GM21423 (cell line): ENCODE measurements around the gene GLDC.

Experiments used
- ATAC-seq: cut with Tn5 transposase; IDR thresholded peaks from one replicate; pipeline ENCODE4 v1.9.1; 2021; ENCODE audit warnings: mild to moderate bottlenecking, moderate library complexity; ENCODE audit not compliant: unreplicated experiment

Gene GLDC

DNA sequence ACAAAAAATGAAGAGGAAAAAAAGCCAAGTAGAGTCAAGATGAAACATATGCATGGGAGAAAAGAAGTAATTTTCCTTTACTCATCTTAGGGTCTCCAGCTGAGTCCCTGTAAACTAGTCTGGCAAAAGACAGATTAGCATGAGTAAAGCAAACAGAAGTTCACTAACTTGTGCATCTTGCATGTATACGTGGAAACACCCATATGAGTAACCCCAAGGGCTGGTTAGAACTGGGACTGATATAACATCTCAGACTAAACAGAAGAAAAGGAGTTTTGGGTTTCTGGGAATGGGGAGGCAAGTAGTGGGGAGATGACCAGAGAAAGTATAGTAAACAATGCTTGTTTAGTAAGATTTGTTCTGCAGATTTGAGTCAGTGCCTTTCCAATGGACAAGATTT, 20.1 kb upstream of the GLDC start:
- ATAC-seq, result no peak

DNA sequence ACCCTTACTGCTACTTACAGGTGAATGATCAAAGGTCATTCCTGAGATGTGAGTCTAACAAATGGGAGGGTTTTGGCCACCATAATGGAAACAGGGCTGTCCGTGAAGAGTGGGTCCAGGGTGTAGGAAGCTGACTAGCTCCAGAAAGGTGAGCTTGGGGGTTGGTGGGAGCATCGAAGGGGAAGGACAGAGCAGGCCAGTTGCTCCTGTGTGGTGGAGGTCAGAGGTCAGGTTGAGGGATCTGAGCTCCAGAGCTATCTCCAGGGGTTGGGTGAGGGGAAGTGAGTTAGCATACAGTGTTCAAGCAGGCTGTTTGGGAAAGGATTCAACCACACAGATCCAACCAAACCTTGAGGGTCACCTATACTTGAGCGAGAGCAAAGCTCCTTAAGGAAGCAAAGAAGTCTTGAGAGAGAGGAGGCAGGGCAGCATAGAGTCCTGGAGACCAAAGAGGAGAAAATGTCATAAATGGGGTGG, 18.7 kb upstream of the GLDC start:
- no peak for ATAC-seq

DNA sequence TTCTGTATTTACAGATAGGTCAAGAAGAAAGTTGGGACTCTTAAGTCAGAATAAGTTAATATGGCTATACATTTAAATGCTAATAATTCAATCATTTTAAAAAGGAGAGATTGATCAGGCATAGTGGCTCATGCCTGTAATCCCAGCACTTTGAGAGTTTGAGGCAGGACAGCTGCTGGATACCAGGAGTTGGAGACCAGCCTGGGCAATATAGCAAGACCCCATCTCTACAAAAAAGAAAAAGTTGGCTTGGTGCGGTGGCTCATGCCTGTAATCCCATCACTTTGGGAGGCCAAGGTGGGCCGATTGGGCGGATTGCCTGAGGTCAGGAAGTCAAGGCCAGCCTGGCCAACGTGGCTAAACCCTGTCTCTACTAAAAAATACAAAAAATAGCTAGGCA, 15.0 kb upstream of the GLDC start:
- ATAC-seq, result no peak

DNA sequence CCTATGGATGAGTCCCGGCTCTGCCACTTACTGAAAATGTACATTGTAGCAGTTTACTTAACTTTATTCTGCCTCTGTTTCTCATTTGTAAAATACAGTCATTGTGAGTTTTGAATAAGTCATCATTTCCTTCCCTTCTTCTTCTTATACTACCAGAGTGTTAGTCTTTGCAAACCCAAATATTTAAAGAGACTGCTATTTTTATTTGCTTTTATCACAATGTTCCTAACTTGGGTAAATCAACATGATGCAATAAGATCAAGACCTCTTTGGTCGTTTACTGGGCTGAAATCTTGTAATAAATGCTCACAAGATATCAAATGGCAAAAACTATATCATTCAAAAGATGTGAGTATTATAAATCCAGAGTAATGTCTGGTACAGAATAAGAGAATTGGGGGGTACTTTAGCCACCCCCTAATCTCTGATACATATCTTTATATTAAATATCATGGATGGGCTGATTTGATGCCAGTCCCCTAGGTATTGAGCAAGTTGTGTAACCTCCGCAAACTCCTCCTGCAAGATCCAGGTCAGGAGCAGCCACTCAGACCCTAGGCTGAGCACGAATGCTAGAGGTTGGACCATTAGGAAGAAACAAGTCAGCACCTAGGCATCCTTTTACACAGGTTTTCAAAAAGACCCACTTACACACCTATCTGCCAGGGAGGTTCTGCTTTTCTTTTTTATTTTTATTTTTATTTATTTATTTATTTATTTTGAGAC, 13.3 kb upstream of the GLDC start:
- no peak for ATAC-seq

DNA sequence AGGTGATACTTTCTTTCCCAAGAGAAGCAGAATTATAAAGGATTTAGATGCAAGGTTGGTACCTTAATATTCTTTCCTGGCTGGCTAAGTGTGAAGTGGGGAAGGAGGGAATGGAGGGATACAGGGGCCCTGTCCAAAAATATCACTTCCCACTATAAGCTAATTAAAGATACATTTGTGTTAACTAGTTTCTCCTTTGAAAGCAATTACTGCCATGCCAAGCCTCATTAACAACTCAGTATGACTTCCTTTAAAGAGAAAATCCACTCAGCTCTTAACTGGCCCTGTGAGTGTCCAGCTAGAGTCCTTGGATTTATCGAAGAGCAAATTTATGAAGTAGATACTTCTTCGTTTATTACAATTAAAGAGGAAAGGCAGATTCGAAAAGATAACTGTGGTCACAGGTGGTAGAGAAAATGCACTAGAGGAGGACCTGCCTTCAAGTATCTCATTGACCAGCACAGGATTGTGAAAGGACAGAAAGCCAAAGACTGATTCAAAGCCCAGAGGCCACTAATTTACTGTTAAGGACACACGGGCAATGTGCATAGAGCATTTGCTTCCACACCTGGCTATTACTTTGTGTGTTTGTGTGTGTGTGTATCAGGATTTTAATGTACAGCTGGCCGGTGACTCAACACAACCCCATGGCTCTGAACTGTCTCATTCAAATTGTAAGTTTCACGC, 11.2 kb upstream of the GLDC start:
- no peak for ATAC-seq

DNA sequence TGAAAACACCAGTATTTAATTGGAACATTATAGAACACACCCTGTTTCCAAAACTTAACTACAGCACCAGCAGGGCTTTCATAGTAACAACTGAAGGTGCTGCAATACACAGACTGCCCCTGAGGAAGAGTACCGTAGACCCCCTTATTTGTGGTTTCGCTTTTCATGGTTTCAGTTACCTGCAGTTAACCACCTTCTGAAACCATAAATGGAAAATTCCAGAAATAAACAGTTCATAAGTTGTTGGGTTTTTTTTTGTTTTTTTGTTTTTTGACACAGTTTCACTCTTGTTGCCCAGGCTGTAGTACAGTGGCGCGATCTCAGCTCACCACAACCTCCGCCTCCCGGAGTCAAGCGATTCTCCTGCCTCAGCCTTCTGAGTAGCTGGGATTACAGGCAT, 9.5 kb upstream of the GLDC start:
- ATAC-seq, result peak; percentile 79

DNA sequence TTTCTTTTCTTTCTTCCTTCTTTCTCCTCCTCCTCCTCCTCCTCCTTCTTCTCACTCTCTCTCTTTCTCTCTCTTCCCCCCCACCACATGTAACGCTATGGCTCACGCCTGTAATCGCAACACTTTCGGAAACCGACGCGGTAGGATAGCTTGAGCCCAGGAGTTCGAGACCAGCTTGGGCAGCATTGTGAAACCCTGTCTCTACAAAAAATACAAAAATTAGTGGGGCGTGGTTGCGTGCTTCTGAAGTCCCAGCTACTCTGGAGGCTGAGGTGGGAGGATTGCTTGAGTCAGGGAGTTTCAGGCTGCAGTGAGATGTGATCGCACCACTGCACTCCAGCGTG, 736 bp upstream of the GLDC start:
- no peak for ATAC-seq

DNA sequence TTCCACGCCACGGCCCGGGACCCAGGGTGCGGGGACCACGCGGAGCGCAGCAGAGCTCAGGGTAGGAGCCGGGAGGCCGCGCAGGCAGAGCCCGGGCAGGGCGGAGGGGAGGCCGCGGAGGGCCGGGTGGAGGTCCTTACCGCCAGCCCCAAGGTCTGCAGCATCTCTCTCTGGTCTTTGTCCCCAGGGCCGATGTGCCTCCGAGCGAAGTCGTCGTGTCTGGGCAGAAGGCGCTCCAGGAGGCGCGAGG, 499 bp downstream of the GLDC start:
- peak; percentile 24 for ATAC-seq

DNA sequence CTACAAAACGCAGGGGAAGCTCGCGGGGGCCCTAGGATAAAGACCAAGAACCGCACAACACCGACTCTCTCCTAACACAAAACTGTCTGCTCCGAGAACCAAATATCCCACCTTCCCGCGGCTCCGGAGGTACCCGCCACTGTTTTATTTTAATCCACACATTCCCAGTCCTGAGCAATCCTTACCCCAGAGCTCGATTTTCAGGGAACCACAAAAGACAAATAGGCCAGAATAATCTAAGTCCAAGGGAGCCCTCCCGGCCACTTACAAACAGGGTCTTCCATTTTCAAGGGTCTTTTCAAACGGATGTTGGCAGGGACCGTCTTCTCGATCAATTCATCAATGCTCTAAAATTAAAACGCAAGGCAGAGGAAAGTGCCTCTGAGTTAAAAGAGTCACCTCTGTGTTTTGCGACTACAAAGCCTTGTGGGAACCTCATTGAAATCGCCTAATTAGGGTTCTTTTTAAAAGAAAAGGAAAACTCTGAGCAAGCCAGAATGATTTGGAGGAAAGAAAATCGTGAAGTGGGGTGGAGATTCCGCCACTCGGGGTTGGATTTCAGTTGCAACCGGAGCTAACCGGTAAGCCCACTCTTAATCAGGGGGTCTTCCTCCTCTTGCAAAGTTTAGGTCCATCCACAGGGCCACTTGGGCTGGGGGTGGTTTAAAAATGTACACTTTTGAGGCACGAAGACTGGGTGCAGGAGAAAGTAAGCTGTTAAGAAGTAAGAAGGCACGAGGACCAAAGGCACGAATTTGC, 1.0 kb downstream of the GLDC start:
- no peak for ATAC-seq

DNA sequence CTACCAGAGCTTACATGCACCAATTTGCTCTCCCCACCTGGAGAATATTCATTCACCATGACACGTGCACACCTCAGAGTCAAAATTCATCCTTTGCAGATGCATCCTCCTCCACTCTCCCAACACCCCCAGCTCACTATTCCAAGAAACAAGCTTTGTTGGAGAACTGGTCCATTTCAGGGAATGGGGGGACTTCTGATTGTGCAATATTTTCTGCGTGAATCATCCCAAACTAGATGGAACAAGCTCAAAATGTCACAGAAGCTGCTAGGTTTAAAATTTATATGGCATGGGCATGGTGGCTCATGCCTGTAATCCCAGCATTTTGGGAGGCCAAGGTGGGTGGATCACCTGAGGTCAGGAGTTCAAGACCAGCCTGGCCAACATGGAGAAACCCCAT, 3.6 kb downstream of the GLDC start:
- ATAC-seq, result no peak

DNA sequence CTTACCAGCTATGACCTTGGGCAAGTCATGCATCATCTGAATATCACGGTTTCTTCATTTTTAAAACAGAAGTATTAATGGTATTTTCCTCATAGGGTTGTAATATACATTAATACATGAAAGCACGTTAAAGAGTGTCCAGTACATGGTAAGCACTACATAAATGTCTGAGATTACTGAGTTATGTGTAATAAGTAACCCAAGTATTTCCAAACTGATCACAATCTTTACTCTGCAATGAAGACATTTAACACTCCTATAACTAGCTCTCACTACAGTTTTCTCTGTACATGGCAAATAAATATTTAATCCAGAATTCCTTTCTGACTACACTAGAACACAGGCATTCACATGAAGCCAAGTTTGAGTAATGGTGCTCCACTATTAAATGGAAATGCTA, 4.0 kb downstream of the GLDC start:
- ATAC-seq, result no peak

DNA sequence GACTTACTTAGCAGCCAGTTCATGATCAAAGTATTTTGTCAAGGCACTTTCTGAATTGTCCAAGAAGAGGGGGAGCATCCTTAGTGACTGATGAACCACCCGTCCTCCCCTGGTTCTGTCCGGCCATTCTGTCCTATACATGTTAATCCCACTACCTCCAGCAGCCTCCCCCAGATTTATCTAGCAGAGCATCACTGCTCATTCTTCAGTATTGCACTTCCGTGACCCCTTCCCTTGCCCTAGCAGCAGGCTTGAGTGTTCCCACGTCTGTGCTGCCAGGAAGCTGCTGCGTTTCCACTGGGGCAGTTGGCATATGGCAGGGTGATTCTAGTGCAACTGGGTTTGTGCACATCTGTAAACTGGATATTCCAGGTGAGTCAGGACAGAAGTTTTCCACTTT, 4.5 kb downstream of the GLDC start:
- no peak for ATAC-seq

DNA sequence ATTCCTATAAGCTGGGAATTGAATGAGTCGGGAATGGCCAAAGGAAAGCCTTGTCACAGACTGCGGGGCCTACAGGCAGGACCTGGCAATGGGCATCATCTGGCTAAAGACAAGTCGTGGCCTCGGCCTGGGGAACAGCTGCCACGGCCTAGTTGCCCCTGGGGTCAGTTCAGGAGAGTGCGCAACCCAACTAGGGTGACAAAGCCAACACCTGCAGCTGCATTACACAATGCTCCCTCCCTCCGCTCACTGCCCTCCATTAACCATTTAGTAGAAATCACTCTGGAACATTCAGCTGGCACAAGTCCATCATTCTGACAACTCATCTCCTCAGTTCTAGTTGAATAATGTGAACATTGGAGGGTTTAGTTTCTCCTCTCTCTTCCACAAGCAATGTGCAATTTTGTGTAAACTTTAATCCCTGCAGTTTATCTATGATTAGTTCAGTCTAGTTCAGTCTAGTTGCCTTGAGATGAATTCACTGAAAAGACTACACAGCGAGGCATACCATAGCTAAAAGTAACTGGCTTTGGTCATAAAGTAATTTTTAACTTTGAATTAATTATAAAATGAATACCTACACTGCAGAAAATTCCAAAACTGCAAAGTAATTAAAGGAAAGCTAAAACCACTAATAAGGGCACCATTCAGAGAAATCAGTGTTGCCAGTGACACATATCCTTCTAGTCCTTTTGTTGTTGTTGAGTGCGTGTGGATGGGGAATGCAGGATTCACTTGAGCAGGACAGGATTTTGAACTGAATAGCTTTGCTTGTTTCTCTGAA, 5.1 kb downstream of the GLDC start:
- no peak for ATAC-seq

DNA sequence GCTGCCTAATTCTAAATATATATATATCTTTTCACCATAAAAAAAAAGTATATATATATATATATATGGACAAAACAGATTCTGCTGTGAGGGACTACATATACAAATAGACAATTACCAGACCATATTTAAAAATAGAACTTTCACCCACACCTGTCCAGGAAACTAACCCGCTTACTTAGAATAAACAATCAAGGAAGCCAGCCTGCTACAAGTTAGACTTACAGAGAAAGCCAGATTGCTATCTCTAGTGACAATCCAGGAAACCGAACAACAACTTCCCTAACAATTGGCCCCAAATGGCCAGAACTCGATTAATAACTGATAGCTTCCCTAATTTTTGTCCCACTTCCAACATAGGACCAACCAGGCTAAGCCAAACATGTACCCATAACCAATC, 5.9 kb downstream of the GLDC start:
- ATAC-seq, result no peak

DNA sequence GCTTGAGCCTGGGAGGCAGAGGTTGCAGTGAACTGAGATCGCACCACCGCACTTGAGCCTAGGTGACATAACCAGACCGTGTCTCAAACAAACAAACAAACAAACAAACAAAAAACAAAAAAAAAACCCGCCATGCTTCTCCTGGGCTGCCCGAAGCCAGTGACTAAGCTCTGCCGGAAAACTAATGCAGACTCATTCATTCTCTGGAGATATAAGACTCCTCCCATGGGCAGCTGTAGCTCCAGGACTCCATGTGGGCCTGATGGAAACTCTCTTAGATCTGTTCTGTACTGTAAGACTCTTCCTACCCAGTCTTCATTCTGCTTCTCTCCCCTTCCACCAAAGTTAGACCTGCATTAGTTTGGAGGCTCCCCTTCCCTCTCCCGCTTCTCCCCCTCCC, 11.1 kb downstream of the GLDC start:
- ATAC-seq, result no peak

DNA sequence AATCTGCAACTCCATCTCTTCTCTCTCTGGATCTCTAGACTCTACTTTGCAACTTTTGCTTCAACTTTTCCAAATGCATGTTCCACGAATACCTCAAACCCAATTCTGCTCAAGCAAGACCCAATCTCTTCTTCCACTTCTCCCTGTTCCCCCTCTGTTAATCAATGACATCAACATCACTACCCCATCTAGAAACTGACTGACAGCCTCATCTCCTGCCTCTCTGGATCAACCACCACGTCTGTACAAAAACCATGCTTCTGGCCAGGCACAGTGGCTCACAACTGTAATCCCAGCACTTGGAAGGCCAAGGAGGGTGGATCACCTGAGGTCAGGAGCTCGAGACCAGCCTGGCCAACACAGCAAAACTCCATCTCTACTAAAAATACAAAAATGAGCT, 12.2 kb downstream of the GLDC start:
- ATAC-seq, result no peak

DNA sequence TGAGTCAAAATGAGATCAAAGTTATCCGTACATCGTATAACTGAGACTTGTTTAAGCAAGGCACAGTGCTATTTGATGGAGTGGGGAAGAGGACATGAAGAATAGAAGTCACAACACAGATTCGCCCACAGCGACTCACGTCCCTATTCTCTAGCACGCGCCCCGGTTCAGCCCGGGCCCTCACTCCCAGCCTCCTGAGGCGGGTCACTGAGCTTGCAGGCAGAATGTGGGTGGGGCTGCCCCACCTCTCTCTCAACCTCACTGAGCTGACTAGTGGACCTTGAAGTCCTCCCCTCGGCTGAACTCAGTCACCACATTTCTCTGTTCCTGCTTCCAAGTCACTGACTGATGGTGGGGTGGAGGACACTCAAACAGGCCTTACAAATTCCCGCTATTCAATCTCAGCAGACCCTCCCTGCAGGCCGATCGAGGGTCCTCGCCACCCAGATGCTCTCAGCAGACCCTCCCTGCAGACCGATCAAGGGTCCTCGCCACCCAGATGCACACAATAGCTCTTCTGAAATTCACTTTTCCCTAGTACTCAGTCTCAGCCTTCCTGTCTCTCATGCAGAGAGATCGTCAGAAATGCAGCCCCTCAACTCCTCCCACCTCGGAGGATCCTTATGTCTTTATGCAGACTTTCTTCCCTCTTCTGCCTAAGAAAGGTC, 12.9 kb downstream of the GLDC start:
- peak; percentile 93 for ATAC-seq

DNA sequence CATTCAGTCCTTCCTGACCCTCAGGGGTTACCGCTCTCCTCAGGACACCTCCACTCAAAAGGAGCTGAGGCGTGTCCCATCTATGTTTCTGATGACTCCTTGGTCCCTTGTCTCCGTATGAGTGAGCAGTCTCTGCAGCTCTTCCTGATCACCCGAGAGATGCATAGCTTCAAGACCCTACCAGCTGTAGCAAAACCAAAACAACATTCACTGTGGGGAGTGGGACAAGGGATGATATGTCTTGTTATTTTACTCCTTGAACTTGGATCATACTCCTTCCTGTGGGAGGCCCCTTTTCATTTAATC, 14.4 kb downstream of the GLDC start:
- peak; percentile 22 for ATAC-seq

DNA sequence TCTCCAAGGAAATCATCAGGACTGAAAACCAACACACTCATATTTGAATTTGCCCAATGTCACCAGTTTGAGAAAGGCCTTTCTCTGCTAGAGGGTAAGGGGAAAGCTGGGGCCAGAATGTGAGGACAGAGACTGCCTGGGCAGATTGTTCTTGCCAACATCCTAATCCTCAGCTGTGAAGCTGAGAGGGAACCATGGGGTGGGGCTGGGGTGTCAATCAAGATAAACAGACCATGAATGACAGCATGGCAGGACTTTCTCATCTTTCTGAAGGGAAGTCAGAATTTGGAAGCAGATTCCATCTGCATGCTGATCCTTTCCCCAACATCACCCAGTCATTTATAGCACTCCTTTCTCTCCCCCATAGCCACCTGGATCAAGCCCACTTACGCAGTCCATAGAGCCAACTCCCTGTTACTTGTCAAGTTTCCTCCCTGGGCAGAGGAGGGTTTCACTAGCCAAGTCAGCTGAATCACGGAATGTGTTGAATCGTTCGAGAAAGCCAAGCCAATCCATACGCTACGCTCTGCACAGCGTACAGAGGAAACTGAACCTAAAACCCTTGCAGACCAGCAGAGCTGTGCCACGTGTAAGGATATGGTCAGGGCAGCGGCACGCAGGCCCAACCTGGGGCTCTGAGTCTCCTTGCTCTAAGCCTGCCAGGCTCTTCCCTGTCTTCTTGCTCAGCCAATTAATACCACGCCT, 14.9 kb downstream of the GLDC start:
- ATAC-seq, result peak; percentile 68

DNA sequence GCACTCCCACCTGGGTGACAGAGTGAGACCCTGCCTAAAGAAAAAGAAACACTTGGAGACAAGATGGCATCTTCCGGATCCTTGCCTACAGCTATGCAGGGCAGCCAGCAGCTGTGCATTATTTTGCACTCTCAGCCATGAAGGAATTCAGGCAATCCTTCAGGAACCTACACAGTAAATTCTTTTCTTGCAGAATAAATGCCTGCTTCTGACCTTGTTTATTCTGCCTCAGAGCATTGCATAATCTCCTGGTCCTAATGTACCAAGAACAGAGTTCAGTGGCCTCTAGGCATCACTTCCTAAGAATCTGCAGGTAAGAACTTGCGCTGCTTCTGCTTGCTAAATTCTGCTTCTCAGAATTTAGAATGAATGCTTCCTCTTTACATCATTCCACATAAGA, 16.8 kb downstream of the GLDC start:
- no peak for ATAC-seq

DNA sequence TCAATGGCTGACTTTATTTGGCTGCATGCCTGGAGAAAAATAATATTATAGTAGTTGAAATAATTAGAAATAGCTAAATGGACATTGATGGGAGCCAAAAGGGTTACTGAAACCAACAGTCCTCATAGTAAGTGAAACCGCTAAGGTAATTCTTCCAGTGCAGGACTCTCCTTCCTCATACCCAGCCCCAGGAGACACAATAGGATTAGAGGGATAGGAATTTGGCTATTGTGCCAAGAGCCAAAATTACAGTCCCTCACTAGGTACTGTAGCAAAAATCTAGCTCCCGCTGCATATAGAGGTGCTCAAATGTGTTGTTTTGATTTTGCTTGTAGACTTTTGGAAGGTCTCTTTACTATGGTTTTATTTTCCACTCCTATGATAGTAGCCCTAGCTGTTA, 20.2 kb downstream of the GLDC start:
- no peak for ATAC-seq
